Measurements from ENCODE around the gene UBR2. TPM values are rescaled to one million over a fixed set of nuclear protein-coding genes. Genes with fewer than 3 reads are reported as not detected.

UBR2 gene
- total RNA-seq (28.5 and 34.7 TPM in 2 replicates), polyA plus RNA-seq (14.4 and 17.9 TPM in 2 replicates), polyA minus RNA-seq (ENCODE audit: low replicate concordance) (4.0 TPM in 2 replicates)
- 8.5 and 9.7 TPM in 2 replicates for polyA plus RNA-seq (2012)

DNA sequence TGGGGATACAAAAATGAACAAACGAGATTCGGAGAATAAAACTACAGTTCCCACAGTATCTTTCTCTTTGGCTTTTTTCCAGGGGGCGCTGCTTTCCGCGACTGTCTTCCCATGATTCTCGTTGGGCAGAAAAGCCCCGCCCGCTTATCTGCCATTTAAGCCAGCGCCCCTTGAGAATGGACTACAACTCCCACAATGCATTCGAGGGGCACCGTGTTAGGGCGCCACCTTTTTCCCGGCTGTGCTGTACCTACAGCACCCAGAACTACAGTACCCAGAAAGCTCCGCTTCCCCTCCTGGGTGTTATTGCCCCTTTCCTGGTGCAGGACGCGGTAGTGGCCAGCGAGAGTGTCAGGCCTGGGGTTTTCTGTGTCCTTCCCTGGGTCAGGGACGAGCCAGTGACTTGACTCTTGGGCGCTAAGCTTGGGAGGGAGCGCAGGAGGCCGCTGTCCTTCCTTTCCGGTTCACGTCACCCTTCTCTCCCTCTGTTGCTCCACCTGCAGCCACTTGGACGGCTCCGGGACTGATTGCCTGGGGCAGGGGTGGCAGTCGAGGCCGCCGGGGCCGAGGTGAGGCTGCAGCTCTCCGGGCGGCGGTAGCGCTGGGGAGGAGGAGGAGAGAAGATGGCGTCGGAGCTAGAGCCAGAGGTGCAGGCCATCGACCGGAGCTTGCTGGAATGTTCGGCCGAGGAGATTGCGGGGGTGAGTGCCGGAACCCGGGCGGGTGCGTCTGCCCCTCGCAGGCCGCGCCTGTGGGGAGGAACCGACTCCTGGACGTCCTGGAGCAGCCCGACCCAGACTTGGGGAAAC lies at the start of gene UBR2:
TSS of gene UBR2 (plus strand) at position 333 of the 809 bp plus-strand sequence. CDS start at position 624, 291 bp downstream.
- Histone ChIP-seq H3K36me3 (ENCODE audit: control insufficient read depth, insufficient read depth, low read length) (no peaks in the 10 kb centered on the region), H3K27me3 (ENCODE audit: control insufficient read depth, insufficient read depth, low read length) (no peaks in the 10 kb centered on the region), H3K4me2 (ENCODE audit: extremely low read depth, insufficient read depth, low read length) (peak within 1 kb of the TSS; percentile 86), H3K4me3 (replicated peaks in 1 of 4; ENCODE audit: control extremely low read depth in 1 of 4, insufficient read depth in 1 of 4, low read depth in 3 of 4, low read length in 4 of 4) (peak within 1 kb of the TSS; percentile 85 to 100 (median 96)), H3K27ac (ENCODE audit: insufficient read depth, low read length) (peak within 1 kb of the TSS; percentile 97), H3K79me2 (ENCODE audit: control insufficient read depth, insufficient read depth, low read length) (peaks cover 46% of the 10 kb centered on the region), H3K9me3 (ENCODE audit: control insufficient read depth, insufficient read depth, low read depth, low read length) (no peaks in the 10 kb centered on the region), H2AFZ (ENCODE audit: low read length) (peak within 1 kb of the TSS; percentile 98), H4K20me1 (ENCODE audit: control insufficient read depth, extremely low read depth, insufficient read depth, low read length) (no peaks in the 10 kb centered on the region), H3K9ac (ENCODE audit: insufficient read depth, low read length) (peak within 1 kb of the TSS; percentile 97), H3K4me1 (ENCODE audit: control insufficient read depth, extremely low read depth, insufficient read depth, low read length) (no peaks in the 10 kb centered on the region)
- TF ChIP-seq, protein P1, sequence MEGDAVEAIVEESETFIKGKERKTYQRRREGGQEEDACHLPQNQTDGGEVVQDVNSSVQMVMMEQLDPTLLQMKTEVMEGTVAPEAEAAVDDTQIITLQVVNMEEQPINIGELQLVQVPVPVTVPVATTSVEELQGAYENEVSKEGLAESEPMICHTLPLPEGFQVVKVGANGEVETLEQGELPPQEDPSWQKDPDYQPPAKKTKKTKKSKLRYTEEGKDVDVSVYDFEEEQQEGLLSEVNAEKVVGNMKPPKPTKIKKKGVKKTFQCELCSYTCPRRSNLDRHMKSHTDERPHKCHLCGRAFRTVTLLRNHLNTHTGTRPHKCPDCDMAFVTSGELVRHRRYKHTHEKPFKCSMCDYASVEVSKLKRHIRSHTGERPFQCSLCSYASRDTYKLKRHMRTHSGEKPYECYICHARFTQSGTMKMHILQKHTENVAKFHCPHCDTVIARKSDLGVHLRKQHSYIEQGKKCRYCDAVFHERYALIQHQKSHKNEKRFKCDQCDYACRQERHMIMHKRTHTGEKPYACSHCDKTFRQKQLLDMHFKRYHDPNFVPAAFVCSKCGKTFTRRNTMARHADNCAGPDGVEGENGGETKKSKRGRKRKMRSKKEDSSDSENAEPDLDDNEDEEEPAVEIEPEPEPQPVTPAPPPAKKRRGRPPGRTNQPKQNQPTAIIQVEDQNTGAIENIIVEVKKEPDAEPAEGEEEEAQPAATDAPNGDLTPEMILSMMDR (conservative IDR thresholded peaks at IDR 0.05 in 1 of 2, IDR thresholded peaks at IDR 0.05 in 1 of 2; ENCODE audit: low read depth in 1 of 2, low read length in 2 of 2) = peak; percentile 14 to 17
- no peak for TF ChIP-seq EZH2 (IDR thresholded peaks at IDR 0.05; ENCODE audit: low read length, missing control alignments)
- DNase-seq (ENCODE audit: low read depth in 2 of 2) = peak; percentile 99

DNA sequence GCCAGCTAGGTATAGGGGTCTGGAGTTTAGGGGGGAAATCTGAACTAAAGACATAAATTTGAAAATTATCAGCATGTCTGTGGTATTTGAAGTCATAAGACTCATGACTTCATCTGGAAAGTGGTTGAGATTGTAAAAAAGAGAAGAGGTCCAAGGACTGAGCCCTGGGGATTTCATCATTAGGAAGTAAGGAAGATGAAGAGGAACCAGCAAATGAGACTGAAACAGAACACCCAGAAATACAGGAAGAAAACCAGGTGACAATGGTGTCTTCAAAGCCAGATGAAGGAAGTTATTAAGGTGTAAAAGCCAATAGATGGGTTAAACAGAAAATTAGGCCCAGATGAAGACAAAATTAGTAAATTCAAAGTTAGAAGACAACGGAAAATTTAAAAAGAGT lies 49.1 kb upstream of the UBR2 start:
- no peak for DNase-seq (ENCODE audit: low read depth in 2 of 2)
- H3K4me2 ChIP-seq (ENCODE audit: extremely low read depth, insufficient read depth, low read length) = no peak overlapping the region
- no peaks in the 10 kb centered on the region for H3K36me3 ChIP-seq (ENCODE audit: control insufficient read depth, insufficient read depth, low read length)
- TF ChIP-seq EZH2 (IDR thresholded peaks at IDR 0.05; ENCODE audit: low read length, missing control alignments) = no peak
- TF ChIP-seq, protein P1 (conservative IDR thresholded peaks at IDR 0.05 in 1 of 2, IDR thresholded peaks at IDR 0.05 in 1 of 2; ENCODE audit: low read depth in 1 of 2, low read length in 2 of 2) = no peak
- H4K20me1 ChIP-seq (ENCODE audit: control insufficient read depth, extremely low read depth, insufficient read depth, low read length) = no peaks in the 10 kb centered on the region
- no peak overlapping the region for H3K4me3 ChIP-seq (replicated peaks in 1 of 4; ENCODE audit: control extremely low read depth in 1 of 4, insufficient read depth in 1 of 4, low read depth in 3 of 4, low read length in 4 of 4)
- peaks cover 2% of the 10 kb centered on the region for H3K4me1 ChIP-seq (ENCODE audit: control insufficient read depth, extremely low read depth, insufficient read depth, low read length)
- H2AFZ ChIP-seq (ENCODE audit: low read length) = no peak overlapping the region
- H3K27ac ChIP-seq (ENCODE audit: insufficient read depth, low read length) = no peak overlapping the region
- no peak overlapping the region for H3K9ac ChIP-seq (ENCODE audit: insufficient read depth, low read length)
- H3K79me2 ChIP-seq (ENCODE audit: control insufficient read depth, insufficient read depth, low read length) = no peaks in the 10 kb centered on the region
- no peaks in the 10 kb centered on the region for H3K27me3 ChIP-seq (ENCODE audit: control insufficient read depth, insufficient read depth, low read length)
- H3K9me3 ChIP-seq (ENCODE audit: control insufficient read depth, insufficient read depth, low read depth, low read length) = no peaks in the 10 kb centered on the region

DNA sequence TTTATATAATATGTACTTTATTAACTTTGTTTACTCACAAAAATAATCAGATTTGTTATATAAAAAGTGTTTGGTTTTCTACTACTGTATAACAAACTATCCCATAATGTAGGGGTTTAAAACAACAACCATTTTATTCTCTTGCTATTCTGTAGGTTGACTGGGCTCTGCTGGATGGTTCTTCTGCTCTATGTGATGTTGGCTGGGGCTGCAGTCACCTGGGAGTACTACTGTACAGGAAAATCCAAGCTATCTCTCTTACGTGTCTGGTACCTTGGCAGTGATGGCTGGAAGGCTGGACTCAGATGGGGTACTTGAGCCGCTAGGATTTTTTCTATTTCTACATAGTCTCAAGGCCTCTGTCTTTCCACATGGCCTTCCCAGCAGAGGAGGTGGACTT lies 44.0 kb upstream of the UBR2 start:
- Histone ChIP-seq H3K9ac (ENCODE audit: insufficient read depth, low read length) (no peak overlapping the region), H3K36me3 (ENCODE audit: control insufficient read depth, insufficient read depth, low read length) (no peaks in the 10 kb centered on the region), H3K4me3 (replicated peaks in 1 of 4; ENCODE audit: control extremely low read depth in 1 of 4, insufficient read depth in 1 of 4, low read depth in 3 of 4, low read length in 4 of 4) (no peak overlapping the region), H3K4me1 (ENCODE audit: control insufficient read depth, extremely low read depth, insufficient read depth, low read length) (no peaks in the 10 kb centered on the region), H3K79me2 (ENCODE audit: control insufficient read depth, insufficient read depth, low read length) (no peaks in the 10 kb centered on the region), H4K20me1 (ENCODE audit: control insufficient read depth, extremely low read depth, insufficient read depth, low read length) (no peaks in the 10 kb centered on the region), H3K27me3 (ENCODE audit: control insufficient read depth, insufficient read depth, low read length) (no peaks in the 10 kb centered on the region), H3K4me2 (ENCODE audit: extremely low read depth, insufficient read depth, low read length) (no peak overlapping the region), H2AFZ (ENCODE audit: low read length) (no peak overlapping the region), H3K27ac (ENCODE audit: insufficient read depth, low read length) (no peak overlapping the region), H3K9me3 (ENCODE audit: control insufficient read depth, insufficient read depth, low read depth, low read length) (no peaks in the 10 kb centered on the region)
- TF ChIP-seq, protein P1 (conservative IDR thresholded peaks at IDR 0.05 in 1 of 2, IDR thresholded peaks at IDR 0.05 in 1 of 2; ENCODE audit: low read depth in 1 of 2, low read length in 2 of 2) = no peak
- TF ChIP-seq EZH2 (IDR thresholded peaks at IDR 0.05; ENCODE audit: low read length, missing control alignments) = no peak
- DNase-seq (ENCODE audit: low read depth in 2 of 2) = no peak

Data from fibroblast of lung (primary cell).